HT-29 (cell line): Measurements from ENCODE around the gene SLC12A3. TPM values are rescaled to one million over a fixed set of nuclear protein-coding genes. Genes with fewer than 3 reads are reported as not detected.
A peak's percentile ranks its signal among the peaks of the same experiment; 100 is the strongest.
"Not testable (repeated sequence)": the region's sequence is repeated elsewhere in the genome, so short reads cannot be mapped to it uniquely, and the experiment has no call there.

Source experiments
- DNase-seq: peaks from one replicate; pipeline ENCODE4 v3.0.0-alpha.2; 2015; ENCODE audit warnings: low spot score
- total RNA-seq: library from RNA; depleted of rRNA; stranded (reverse); fragments of >200 nt; shearing (Covaris generic); gene quantifications from 2 replicates; pipeline ENCODE4 v1.2.3, GENCODE V29; 2014

Gene SLC12A3
- total RNA-seq, 1 experiment from 2014 or later, result not detected

GRCh38 chr16:56918467-56919012 lies 53.5 kb downstream of the SLC12A3 start:
- DNase-seq, result no peak

DNA sequence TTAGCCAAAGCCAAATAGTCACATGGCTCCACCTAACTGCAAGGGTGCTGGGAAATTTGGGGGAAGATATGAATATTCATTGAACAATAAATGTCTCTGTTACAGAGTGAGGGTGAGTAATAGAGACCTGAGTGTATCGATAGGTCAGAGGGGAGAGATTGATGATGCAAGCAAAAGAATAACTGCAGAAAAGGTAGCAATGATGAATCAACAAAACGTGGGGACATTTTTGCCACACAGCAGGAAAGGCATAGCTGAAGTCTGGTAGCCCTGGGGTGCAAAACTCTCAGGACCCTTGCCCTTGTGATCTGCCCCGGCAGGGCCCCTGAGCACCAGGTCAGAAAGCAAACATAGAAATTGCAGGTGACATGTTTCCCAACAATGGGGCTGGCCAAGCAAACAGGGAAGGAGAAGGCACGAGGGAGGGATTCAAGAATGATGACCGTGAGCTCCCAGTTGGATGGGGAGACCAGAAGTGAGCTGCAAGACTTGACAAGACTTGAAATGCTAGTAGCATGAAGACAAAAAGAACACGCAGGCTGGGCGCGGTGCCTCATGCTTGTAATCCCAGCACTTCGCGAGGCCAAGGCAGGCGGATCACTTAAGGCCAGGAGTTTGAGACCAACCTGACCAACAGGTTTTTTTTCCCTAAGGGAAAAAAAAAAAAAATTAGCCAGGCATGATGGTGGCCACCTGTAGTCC lies 54.2 kb downstream of the SLC12A3 start:
- DNase-seq, result no peak

DNA sequence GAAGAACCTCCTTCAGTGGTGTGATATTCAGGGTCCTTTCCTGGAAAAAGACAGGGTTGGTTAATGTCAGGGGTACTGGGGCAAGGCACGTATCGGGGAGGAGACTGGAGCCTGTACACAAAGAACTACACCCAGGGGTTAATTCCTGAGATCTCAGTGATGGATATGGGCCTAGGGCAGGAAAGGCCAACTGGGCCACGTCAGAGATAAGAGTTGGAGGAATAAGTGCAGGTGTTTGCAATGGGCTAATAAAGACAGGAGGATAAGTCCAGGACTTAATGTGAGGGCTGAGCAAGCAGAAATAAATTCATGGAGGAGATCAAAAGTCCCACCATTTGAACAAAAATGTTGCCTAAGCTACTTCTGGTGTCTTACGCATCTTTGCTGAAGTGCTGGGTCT lies 56.6 kb downstream of the SLC12A3 start:
- DNase-seq, result no peak

DNA sequence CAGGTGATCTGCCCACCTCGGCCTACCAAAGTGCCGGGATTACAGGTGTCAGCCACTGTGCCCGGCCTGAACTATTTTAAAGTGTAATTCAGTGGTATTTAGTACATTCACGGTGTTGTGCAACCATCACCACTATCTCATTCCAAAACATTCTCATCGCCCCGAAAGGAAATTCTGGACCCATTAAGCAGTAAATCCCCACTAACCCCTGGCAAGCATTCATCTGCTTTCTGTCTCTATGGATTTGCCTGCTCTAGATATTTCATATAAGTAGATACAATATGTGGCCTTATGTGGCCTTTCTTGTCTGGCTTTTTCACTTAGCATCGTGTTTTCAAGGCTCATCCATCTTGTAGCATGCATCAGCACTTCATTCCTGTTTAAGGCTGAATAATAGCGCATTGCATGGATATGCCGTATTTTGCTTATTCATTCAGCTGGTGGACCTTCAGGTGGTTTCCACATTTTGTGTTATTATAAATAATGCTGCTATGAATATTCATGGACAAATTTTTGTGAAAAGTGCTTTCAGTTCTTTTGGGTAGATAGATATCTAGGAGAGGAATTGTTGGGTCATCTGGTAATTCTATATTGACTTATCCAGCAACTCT lies 58.6 kb downstream of the SLC12A3 start:
- DNase-seq, result no peak

- DNase-seq, result no peak
These were observed 62.5 kb downstream of the SLC12A3 start for GRCh38 chr16:56927471-56927870.

DNA sequence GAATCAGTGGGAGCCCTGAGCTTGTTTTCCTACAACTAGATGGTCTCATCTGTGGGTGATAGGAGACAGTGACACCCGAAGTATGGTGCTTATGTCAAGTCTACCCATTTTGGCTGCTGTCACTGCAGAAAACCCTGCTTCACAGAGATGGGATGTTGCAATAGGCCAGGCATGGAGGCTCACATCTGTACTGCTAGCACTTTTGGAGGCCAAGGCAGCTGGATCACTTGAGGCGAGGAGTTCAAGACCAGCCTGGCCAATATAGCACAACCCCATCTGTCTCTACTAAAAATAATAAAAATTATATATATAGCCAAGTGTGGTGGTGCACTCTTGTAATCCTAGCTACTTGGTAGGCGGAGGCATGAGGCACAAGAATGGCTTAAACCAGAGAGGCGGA lies 64.6 kb downstream of the SLC12A3 start:
- DNase-seq, result no peak

- no peak for DNase-seq
These were observed 65.7 kb downstream of the SLC12A3 start for GRCh38 chr16:56930486-56931270.

- no peak for DNase-seq
These were observed 66.4 kb downstream of the SLC12A3 start for GRCh38 chr16:56931271-56931891.

DNA sequence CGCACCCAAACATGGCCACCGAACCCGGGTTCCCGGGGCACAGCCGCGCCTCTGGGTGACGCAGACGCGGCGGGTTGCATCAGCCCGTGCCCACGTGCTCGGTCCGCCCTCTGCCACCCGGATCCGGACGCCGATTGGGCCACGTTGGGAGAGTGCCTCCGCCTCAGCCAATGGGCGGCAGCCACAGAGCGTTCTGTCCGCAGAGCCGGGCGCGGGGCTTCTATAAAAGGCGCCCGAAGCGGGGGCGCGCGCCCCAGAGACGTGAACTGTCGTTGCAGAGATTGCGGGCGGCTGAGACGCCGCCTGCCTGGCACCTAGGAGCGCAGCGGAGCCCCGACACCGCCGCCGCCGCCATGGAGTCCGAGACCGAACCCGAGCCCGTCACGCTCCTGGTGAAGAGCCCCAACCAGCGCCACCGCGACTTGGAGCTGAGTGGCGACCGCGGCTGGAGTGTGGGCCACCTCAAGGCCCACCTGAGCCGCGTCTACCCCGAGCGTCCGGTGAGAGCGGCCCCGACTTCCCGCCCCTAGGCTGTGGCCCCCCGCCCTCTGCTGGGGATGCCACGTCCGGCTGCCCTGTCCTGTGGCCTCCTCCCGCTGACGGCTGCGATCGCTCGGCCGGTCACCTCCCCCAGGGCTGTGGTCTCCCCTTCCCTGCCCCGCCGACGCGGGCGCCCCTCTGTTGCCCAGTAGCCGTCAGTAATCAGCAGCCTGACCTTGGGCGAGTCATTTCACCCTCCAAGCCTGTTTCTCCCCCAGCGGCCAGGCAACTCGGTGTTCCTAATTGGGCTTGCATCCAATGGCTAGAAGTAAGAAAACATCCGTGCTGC lies 67.1 kb downstream of the SLC12A3 start, which contains the start of gene HERPUD1:
Gene HERPUD1, plus strand, starts transcription at position 251 of the 829 bp plus-strand sequence. Its CDS starts 103 bp downstream, at position 354.
- DNase-seq, result peak; percentile 97

DNA sequence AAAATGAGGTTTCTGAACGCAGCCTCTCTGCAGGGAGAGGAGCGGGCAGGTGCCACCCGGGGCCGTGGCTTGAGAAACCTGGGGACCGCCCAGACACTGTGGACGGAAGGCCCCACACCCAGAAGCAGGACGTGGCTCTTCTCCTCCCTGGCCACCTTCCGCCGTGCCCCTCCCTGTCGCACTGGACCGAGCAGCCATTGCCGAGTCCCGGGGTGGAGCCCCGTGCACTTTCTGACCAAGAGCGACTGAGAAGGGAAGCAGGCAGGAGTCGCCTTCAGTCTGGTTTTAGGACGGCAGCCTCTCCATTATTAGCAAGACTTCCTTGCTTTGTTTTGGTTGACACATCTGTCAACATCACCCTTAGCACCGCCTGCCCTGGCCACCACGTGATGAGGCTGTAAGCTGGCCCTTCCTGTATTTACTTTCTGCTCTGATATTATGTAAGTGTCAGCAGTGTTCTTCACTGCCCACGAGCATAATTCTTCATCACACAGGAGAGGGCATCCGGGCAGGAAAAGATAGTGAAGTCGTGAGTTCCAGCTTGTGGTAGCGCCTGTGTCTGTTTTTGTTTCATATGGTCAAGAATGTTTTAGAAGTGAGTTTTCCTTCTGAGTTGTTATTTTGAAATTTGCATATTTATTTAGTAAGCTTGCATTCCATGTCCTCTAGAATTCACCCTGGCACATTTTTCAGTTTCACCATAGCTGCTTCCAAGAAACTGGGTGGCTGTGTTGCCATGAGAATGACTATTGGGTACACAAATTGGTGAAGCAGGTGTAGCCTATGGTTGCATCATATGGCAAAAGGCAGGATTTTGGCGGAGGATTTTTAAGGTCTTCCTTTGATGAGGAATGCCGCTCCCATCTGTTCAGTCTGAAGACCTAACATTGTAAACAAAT lies 68.0 kb downstream of the SLC12A3 start:
- DNase-seq, result peak; percentile 75

DNA sequence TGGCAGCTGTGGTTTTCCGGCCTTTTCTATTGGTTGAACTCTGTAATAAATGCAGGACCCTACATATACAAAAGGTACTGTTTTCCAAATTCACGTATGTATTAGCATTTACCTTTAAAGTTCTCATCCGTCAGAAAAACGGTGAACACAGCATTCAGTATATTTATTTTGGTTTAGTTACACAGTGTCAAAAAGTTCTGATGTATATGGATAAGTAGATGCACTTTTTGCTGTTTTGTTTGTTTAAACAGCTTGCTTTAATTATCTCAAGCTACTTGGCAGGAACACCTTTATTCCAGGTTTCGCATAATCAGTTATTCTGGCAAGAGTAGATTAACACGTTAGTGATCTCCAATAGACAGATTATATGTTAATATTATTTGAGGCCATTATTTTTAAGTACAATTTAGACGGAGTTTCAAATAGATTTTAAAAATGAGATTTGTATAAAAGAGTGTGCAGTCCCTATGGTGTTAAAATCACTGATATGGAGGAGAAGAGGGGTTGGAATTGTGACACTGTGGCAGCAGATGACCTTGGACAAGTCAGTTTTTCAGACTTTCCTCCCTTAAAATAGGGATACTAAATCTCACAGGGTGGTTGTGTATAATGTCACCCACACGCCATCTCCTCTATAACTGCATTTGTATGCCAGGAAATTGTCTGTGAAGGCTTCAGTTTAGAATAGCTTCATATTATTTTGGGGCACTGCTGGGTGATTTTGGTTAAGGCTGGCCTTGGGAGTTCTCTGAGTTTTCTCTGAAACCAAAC lies 69.0 kb downstream of the SLC12A3 start:
- no peak for DNase-seq

DNA sequence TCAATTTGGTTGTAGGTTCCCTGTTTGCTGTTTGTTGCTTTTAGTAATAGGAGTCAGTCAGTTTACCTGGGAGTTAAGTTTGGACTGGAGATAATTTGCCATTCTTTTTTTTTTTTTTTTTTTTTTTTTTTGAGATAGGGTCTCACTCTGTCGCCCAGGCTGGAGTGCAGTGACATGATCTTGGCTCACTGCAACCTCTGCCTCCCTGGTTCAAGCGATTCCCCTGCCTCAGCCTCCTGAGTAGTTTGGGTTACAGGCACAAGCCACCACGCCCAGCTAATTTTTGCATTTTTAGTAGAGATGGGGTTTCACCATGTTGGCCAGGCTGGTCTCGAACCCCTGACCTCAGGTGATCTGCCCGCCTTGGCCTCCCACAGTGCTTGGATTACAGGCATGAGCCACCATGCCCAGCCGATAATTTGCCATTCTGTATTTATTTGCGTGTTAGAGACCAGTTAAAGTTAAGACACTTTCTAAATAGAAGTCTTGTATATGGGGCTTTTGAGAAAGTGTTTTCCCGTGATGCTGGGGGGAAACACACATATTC lies 69.7 kb downstream of the SLC12A3 start:
- DNase-seq, result not testable (repeated sequence)

- no peak for DNase-seq
These were observed 70.2 kb downstream of the SLC12A3 start for GRCh38 chr16:56935201-56935600.

- DNase-seq, result no peak
These were observed 71.5 kb downstream of the SLC12A3 start for GRCh38 chr16:56936491-56936890.

- no peak for DNase-seq
These were observed 71.9 kb downstream of the SLC12A3 start for GRCh38 chr16:56936950-56937349.

DNA sequence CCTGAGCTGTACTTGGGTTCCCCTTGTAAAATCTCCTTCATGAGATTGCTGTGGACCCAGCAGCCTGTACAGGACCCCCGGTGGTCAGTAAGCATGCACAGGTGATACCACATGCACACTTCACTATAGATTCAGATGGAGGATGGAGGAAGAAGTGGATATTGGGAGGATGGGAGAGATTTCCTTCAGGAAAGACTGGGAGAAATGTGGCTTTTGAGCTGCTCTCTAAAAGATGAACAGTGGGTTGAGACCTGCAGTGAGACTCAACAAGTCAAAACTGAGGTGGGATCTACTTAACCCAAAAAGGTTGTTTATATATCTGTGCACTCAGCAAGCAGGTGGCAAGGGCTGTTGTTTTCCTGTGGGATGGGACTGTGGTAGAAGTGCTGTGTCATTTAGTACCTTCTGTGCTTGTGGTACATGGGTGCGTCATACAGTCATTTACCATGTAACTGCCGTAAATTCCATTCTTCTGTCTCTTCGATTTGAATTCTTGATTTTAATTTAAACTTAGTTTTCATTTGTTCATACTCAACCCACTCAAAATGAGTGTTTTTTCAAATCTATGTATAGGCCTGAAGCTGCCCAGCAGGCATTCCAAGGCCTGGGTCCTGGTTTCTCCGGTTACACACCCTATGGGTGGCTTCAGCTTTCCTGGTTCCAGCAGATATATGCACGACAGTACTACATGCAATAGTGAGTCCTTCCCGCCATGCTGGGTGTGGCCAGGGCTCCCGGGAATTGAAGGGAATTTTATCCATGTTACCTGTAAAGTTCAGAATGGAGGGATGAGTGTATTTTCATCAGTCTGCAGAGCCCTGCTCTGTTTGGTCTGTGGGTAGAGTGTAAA lies 73.9 kb downstream of the SLC12A3 start:
- no peak for DNase-seq

GRCh38 chr16:56939801-56940200 lies 74.8 kb downstream of the SLC12A3 start:
- DNase-seq, result no peak

GRCh38 chr16:56941092-56941491 lies 76.1 kb downstream of the SLC12A3 start:
- no peak for DNase-seq
